Endothelial cell of umbilical vein (primary cell): ENCODE measurements around the gene MACROD2. TPM values are rescaled to one million over a fixed set of nuclear protein-coding genes. Genes with fewer than 3 reads are reported as not detected.

ENCODE experiments used
- BruUV-seq: library from RNA; stranded (reverse); fragments of 400-500 nt; replicated peaks from 2 replicates; lab custom pipeline; 2021; lab: Mats Ljungman, UMichigan
- CTCF ChIA-PET: fragments of 300-600, 350-600 bp; sonication (Branson Sonifier 250); formaldehyde crosslinking; loops from one replicate; lab custom pipeline; 2021; ENCODE audit warnings: antibody characterized with exemption, inconsistent platforms; lab: Charles Lee
- POLR2A ChIA-PET: fragments of 300-600, 350-600 bp; sonication (Branson Sonifier 250); formaldehyde crosslinking; loops from one replicate; lab custom pipeline; 2021; ENCODE audit warnings: antibody characterized with exemption, inconsistent platforms; lab: Charles Lee
- DNase-seq: peaks from one replicate; pipeline ENCODE4 v3.0.0-alpha.2; 2011; ENCODE audit warnings: low read depth, low spot score
- FAIRE-seq: peaks from 2 replicates; lab custom pipeline; 2011; peaks lifted over from hg19 to GRCh38; lab: Jason Lieb, UNC
- H2AFZ ChIP-seq: 2 replicates; pipeline ENCODE4 v1.6.0; 2012; ENCODE audit warnings: low read depth, low read length, control low read depth, inconsistent platforms
- H3K27ac ChIP-seq: 2 replicates; pipeline ENCODE4 v1.5.1; 2011; ENCODE audit warnings: low read depth, mild to moderate bottlenecking, control low read depth, low read length, moderate library complexity; ENCODE audit not compliant: insufficient read depth
- H3K27me3 ChIP-seq, 2 experiments: 2 replicates each; pipeline versions ENCODE4 v1.6.0 to v1.6.1; 2011; ENCODE audit warnings: low read length in 2 of 2, mixed read lengths in 1 of 2; ENCODE audit not compliant: control insufficient read depth in 2 of 2, insufficient read depth in 2 of 2
- H3K36me3 ChIP-seq, 2 experiments: 2 replicates in 1 of 2; 3 replicates in 1 of 2; pipeline ENCODE4 v1.5.1; 2011; ENCODE audit warnings: low read length in 2 of 2, mild to moderate bottlenecking in 1 of 2, moderate library complexity in 1 of 2; ENCODE audit not compliant: control insufficient read depth in 2 of 2, insufficient read depth in 2 of 2; ENCODE audit errors: extremely low read depth in 1 of 2
- H3K4me1 ChIP-seq: 3 replicates; pipeline ENCODE4 v1.5.1; 2011; ENCODE audit warnings: mild to moderate bottlenecking, low read length; ENCODE audit not compliant: control insufficient read depth, insufficient read depth; ENCODE audit errors: extremely low read depth
- H3K4me2 ChIP-seq: 2 replicates; pipeline ENCODE4 v1.6.1; 2011; ENCODE audit warnings: low read length, control low read depth, mixed read lengths; ENCODE audit not compliant: insufficient read depth
- H3K4me3 ChIP-seq, 3 experiments: fragments of 200-600 bp in 1 of 3; sonication (generic), shearing (Covaris generic) in 1 of 3; replicated peaks in 1 of 3; 2 replicates each; pipeline ENCODE4 v1.5.1; 2011 to 2016; ENCODE audit warnings: control low read depth in 3 of 3, low read length in 3 of 3, mild to moderate bottlenecking in 2 of 3, inconsistent platforms in 1 of 3, low read depth in 1 of 3, moderate library complexity in 1 of 3; ENCODE audit not compliant: insufficient read depth in 1 of 3
- H3K79me2 ChIP-seq: 2 replicates; pipeline ENCODE4 v1.6.0; 2012; ENCODE audit warnings: low read length, inconsistent platforms; ENCODE audit not compliant: control insufficient read depth, insufficient read depth
- H3K9ac ChIP-seq: replicated peaks from 2 replicates; pipeline ENCODE3; 2011; ENCODE audit warnings: low read length, control low read depth; ENCODE audit not compliant: insufficient read depth; ENCODE audit errors: extremely low read depth
- H3K9me1 ChIP-seq: replicated peaks from 3 replicates; pipeline ENCODE4 v1.6.0; 2011; ENCODE audit warnings: mild to moderate bottlenecking, low read length; ENCODE audit not compliant: control insufficient read depth, insufficient read depth; ENCODE audit errors: extremely low read depth
- H3K9me3 ChIP-seq: replicated peaks from 2 replicates; pipeline ENCODE4 v1.5.1; 2012; ENCODE audit warnings: low read length, inconsistent platforms; ENCODE audit not compliant: control insufficient read depth, insufficient read depth
- H4K20me1 ChIP-seq: replicated peaks from 2 replicates; pipeline ENCODE3; 2011; ENCODE audit warnings: mild to moderate bottlenecking, low read length; ENCODE audit not compliant: control insufficient read depth, insufficient read depth; ENCODE audit errors: extremely low read depth
- EZH2 ChIP-seq: IDR thresholded peaks from 2 replicates; pipeline ENCODE4 v1.6.1; 2012; ENCODE audit warnings: borderline replicate concordance, low read depth, mild to moderate bottlenecking, moderate library complexity, low read length, inconsistent platforms; ENCODE audit not compliant: severe bottlenecking
- FOS ChIP-seq: IDR thresholded peaks from 2 replicates; pipeline ENCODE4 v1.6.1; 2011; ENCODE audit warnings: mild to moderate bottlenecking, low read length, moderate library complexity, borderline replicate concordance; ENCODE audit not compliant: insufficient read depth
- GATA2 ChIP-seq: IDR thresholded peaks from 2 replicates; pipeline ENCODE4 v1.7.0; 2011; ENCODE audit warnings: low read depth, mild to moderate bottlenecking, moderate library complexity, mixed read lengths, low read length; ENCODE audit not compliant: insufficient read length, insufficient read depth
- JUN ChIP-seq: IDR thresholded peaks from 2 replicates; pipeline ENCODE4 v1.6.1; 2011; ENCODE audit warnings: borderline replicate concordance, low read depth; ENCODE audit not compliant: insufficient read length, insufficient read depth
- MYC ChIP-seq: IDR thresholded peaks from one replicate; pipeline ENCODE4 v1.6.1; 2011; ENCODE audit warnings: mild to moderate bottlenecking, low read depth, low read length
- POLR2A ChIP-seq: IDR thresholded peaks from 2 replicates; pipeline ENCODE4 v1.6.1; 2012; ENCODE audit warnings: low read depth, mild to moderate bottlenecking, control low read depth, low read length
- POLR2AphosphoS5 ChIP-seq: IDR thresholded peaks from 2 replicates; pipeline ENCODE4 v1.6.1; 2012; ENCODE audit warnings: low read depth, mild to moderate bottlenecking, control low read depth, low read length, moderate library complexity; ENCODE audit not compliant: insufficient read depth
- dilution Hi-C: fragments of 300-500 bp; cut with MboI; formaldehyde crosslinking; loops from one replicate; pipeline ENCODE4 v1.15.0; 2019; ENCODE audit warnings: low sequenced_read_pairs; ENCODE audit not compliant: extremely low pct_ligation_motif_present
- intact Hi-C: fragments of 100-400 bp; cut with micrococcal nuclease; formaldehyde crosslinking; loops from one replicate; pipeline ENCODE4 v1.10.0; 2022
- polyA plus RNA-seq, 4 experiments: library from polyadenylated mRNA; depleted of rRNA in 3 of 4; stranded (reverse) in 3 of 4; unstranded in 1 of 4; fragments of >200 nt; gene quantifications; 2 replicates each; pipeline versions ENCODE4 v1.2.1 to v1.2.3, GENCODE V29; 2011 to 2012; ENCODE audit warnings: missing spikeins in 1 of 4
- total RNA-seq: library from RNA; stranded (reverse); gene quantifications from 2 replicates; pipeline ENCODE4 v1.2.3, GENCODE V29; 2021
- TF ChIP-seq, protein P1 (sequence below), 2 donors: IDR thresholded peaks; 1 replicate in 1 of 2; 2 replicates in 1 of 2; pipeline ENCODE4 v1.5.1; 2011; ENCODE audit warnings: low read length in 2 of 2, mild to moderate bottlenecking in 2 of 2, moderate library complexity in 2 of 2, control low read depth in 1 of 2, inconsistent platforms in 1 of 2, low read depth in 1 of 2; ENCODE audit not compliant: insufficient read depth in 1 of 2; ENCODE audit errors: extremely low read depth in 1 of 2
- TF ChIP-seq, protein P2 (sequence below): IDR thresholded peaks from 2 replicates; pipeline ENCODE4 v1.6.1; 2011; ENCODE audit not compliant: insufficient read depth, insufficient read length

The MACROD2 gene
- total and polyA plus RNA-seq, 2 donors (not counting 3 experiments of a cell fraction or from before 2014, with no cell fraction given) = 0.11 to 0.73 TPM

DNA sequence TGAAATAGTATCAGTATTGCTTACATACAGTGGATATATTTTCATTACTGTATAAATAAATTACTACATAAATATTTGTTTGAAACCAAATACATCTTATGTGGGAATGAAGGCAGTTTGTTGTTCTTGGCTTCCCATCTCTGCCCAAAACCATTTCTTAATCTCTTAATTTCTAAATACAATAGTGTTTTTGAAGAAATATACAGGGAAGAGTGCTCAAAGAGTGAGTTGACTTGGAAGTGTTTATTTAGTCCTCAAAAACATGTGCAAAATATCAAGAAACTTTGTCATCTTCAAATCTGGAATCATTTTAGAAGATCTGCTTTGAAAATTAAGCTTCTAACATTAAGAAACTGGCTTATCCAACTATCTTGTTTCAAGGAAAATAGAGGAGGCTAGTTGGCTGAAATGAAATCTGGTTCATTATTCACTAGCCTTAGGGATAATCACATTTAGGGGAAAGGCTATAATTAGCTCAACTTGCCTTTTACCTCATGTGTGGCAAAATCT lies 601.9 kb downstream of the MACROD2 start:
- no peak overlapping the region for H3K9ac ChIP-seq
- no peak overlapping the region for H3K4me3 ChIP-seq
- no TSS peak for BruUV-seq
- no peak overlapping the region for H3K27ac ChIP-seq
- H3K79me2 ChIP-seq = no peaks in the 10 kb centered on the region
- H3K9me1 ChIP-seq = no peaks in the 10 kb centered on the region
- CTCF ChIA-PET = no interaction called here
- POLR2A ChIA-PET = no interaction called here
- H3K27me3 ChIP-seq = no peaks in the 10 kb centered on the region
- dilution Hi-C loops = no loop called here
- H3K4me2 ChIP-seq = no peak overlapping the region
- no peaks in the 10 kb centered on the region for H3K4me1 ChIP-seq
- FAIRE-seq (no peak), DNase-seq (no peak)
- intact Hi-C loops = no loop called here
- no peaks in the 10 kb centered on the region for H3K9me3 ChIP-seq
- H3K36me3 ChIP-seq = no peaks in the 10 kb centered on the region
- no peak overlapping the region for H2AFZ ChIP-seq
- no peaks in the 10 kb centered on the region for H4K20me1 ChIP-seq
- no peak for TF ChIP-seq GATA2
- no peak for TF ChIP-seq POLR2A
- TF ChIP-seq MYC = no peak
- TF ChIP-seq, protein P1, sequence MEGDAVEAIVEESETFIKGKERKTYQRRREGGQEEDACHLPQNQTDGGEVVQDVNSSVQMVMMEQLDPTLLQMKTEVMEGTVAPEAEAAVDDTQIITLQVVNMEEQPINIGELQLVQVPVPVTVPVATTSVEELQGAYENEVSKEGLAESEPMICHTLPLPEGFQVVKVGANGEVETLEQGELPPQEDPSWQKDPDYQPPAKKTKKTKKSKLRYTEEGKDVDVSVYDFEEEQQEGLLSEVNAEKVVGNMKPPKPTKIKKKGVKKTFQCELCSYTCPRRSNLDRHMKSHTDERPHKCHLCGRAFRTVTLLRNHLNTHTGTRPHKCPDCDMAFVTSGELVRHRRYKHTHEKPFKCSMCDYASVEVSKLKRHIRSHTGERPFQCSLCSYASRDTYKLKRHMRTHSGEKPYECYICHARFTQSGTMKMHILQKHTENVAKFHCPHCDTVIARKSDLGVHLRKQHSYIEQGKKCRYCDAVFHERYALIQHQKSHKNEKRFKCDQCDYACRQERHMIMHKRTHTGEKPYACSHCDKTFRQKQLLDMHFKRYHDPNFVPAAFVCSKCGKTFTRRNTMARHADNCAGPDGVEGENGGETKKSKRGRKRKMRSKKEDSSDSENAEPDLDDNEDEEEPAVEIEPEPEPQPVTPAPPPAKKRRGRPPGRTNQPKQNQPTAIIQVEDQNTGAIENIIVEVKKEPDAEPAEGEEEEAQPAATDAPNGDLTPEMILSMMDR (IDR thresholded peaks at IDR 0.05; ENCODE audit: extremely low read depth in 1 of 2, insufficient read depth in 1 of 2, low read depth in 1 of 2, low read length in 2 of 2) = no peak
- TF ChIP-seq JUN = no peak
- TF ChIP-seq EZH2 = no peak
- TF ChIP-seq FOS = no peak
- no peak for TF ChIP-seq POLR2AphosphoS5
- TF ChIP-seq, protein P2, sequence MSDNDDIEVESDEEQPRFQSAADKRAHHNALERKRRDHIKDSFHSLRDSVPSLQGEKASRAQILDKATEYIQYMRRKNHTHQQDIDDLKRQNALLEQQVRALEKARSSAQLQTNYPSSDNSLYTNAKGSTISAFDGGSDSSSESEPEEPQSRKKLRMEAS = no peak
